Spleen (tissue), 11 donors: ENCODE results near the gene LRRC8B. TPM values are rescaled to one million over a fixed set of nuclear protein-coding genes. Genes with fewer than 3 reads are reported as not detected.

ENCODE experiments used
- DNase-seq: peaks from one replicate; pipeline ENCODE4 v3.0.0-alpha.2; 2020
- H3K27ac ChIP-seq, 8 donors: fragments of 200-600 bp; sonication (generic) in 7 of 8; 1 replicate in 4 of 8; 2 replicates in 4 of 8; pipeline versions ENCODE4 v1.5.0 to v1.8.0; 2016 to 2021; ENCODE audit warnings: inconsistent platforms in 4 of 8, mild to moderate bottlenecking in 4 of 8, moderate library complexity in 1 of 8
- H3K27me3 ChIP-seq, 7 donors: fragments of 200-600 bp; sonication (generic) in 6 of 7; replicated peaks in 1 of 7; 1 replicate in 4 of 7; 2 replicates in 3 of 7; pipeline versions ENCODE4 v1.5.0 to v1.8.0; 2016 to 2021; ENCODE audit warnings: inconsistent platforms in 3 of 7, mild to moderate bottlenecking in 1 of 7
- H3K36me3 ChIP-seq, 6 donors: fragments of 200-600 bp; sonication (generic) in 5 of 6; 1 replicate in 4 of 6; 2 replicates in 2 of 6; pipeline versions ENCODE4 v1.5.0 to v1.8.0; 2016 to 2021; ENCODE audit warnings: inconsistent platforms in 2 of 6
- H3K4me1 ChIP-seq, 6 donors: fragments of 200-600 bp; sonication (generic) in 5 of 6; 1 replicate in 3 of 6; 2 replicates in 3 of 6; pipeline versions ENCODE4 v1.5.0 to v1.8.0; 2016 to 2021; ENCODE audit warnings: inconsistent platforms in 3 of 6
- H3K4me3 ChIP-seq, 8 donors: fragments of 200-600 bp; sonication (generic) in 7 of 8; 1 replicate in 4 of 8; 2 replicates in 4 of 8; pipeline versions ENCODE4 v1.5.0 to v1.8.0; 2016 to 2021; ENCODE audit warnings: inconsistent platforms in 4 of 8, mild to moderate bottlenecking in 4 of 8, moderate library complexity in 2 of 8
- H3K9me3 ChIP-seq, 8 donors: fragments of 200-600 bp; sonication (generic) in 7 of 8; 1 replicate in 4 of 8; 2 replicates in 4 of 8; pipeline versions ENCODE4 v1.5.0 to v1.8.0; 2016 to 2021; ENCODE audit warnings: inconsistent platforms in 4 of 8
- POLR2A ChIP-seq, 3 donors: fragments of 450-650 bp; IDR thresholded peaks; one replicate each; pipeline ENCODE4 v1.5.1; 2017; ENCODE audit warnings: antibody characterized with exemption in 3 of 3, mild to moderate bottlenecking in 1 of 3
- POLR2AphosphoS5 ChIP-seq, 3 donors: sonication (generic); formaldehyde crosslinking; IDR thresholded peaks; one replicate each; pipeline ENCODE4 v1.5.1; 2017; ENCODE audit warnings: antibody characterized with exemption in 3 of 3
- WGBS, 5 donors: extraction: QIAGEN DNeasy Blood & Tissue Kit in 3 of 5; methylation state at CpG; one replicate each; pipeline versions ENCODE4 v1.1.5 to v1.1.7; 2013 to 2018; 5-methylcytosine and 5-hydroxymethylcytosine counted together
- intact Hi-C: fragments of 100-400 bp; cut with DNase I; formaldehyde crosslinking; loops from one replicate; pipeline ENCODE4 v1.15.0; 2023; ENCODE audit warnings: low total_unique reads
- polyA plus RNA-seq, 3 donors: library from polyadenylated mRNA; stranded (reverse); fragments of 200-250 nt; gene quantifications; one replicate each; pipeline ENCODE4 v1.2.1, GENCODE V29; 2013
- total RNA-seq, 7 donors: library from RNA; depleted of rRNA in 3 of 7; stranded (reverse); fragments of >200 nt in 3 of 7; fragmentation: NEBNext Ultra II Directional in 4 of 7; extraction: Animal tissue kit (Norgen Biotek cat#: 25700) in 4 of 7; gene quantifications; one replicate each; pipeline versions ENCODE4 v1.1.0 to v1.2.1, GENCODE V29; 2016 to 2021
- TF ChIP-seq, protein P1 (sequence below), 11 experiments: fragments of 200-600 bp in 7 of 11; fragments of 450-650 bp in 4 of 11; sonication (generic) in 4 of 11; IDR thresholded peaks in 8 of 11; conservative IDR thresholded peaks in 3 of 11; 1 replicate in 7 of 11; 2 replicates in 4 of 11; pipeline versions ENCODE4 v1.4.0 to v1.8.0; 2016 to 2021; ENCODE audit warnings: antibody characterized with exemption in 11 of 11, inconsistent platforms in 4 of 11, mild to moderate bottlenecking in 1 of 11
- donor health status: healthy with polysubstance abuse.
- donor health status: DM: no; HTN: no; CAD: no; lungs with moderate emphysema.
- donor health status: DM: no; HTN: no; CAD: no.
- donor health status: Bipolar disorder and iron deficiency.
- donor health status: healthy.
- donor health status: DM: no; HTN: no; CAD: no.
- donor health status: DM: yes; HTN: yes; CAD: no.

The LRRC8B gene
- total and polyA plus RNA-seq, 10 donors: 1.7 to 22.5 (median 13.1) TPM

- no peak for DNase-seq
- Histone ChIP-seq H3K4me1 (peaks cover 0 to 40% (median 3%) of the 10 kb centered on the region in 6 donors), H3K27ac (no peak overlapping the region), H3K27me3 (no peaks in the 10 kb centered on the region), H3K9me3 (no peaks in the 10 kb centered on the region), H3K36me3 (no peaks in the 10 kb centered on the region), H3K4me3 (no peak overlapping the region)
- TF ChIP-seq, protein P1, sequence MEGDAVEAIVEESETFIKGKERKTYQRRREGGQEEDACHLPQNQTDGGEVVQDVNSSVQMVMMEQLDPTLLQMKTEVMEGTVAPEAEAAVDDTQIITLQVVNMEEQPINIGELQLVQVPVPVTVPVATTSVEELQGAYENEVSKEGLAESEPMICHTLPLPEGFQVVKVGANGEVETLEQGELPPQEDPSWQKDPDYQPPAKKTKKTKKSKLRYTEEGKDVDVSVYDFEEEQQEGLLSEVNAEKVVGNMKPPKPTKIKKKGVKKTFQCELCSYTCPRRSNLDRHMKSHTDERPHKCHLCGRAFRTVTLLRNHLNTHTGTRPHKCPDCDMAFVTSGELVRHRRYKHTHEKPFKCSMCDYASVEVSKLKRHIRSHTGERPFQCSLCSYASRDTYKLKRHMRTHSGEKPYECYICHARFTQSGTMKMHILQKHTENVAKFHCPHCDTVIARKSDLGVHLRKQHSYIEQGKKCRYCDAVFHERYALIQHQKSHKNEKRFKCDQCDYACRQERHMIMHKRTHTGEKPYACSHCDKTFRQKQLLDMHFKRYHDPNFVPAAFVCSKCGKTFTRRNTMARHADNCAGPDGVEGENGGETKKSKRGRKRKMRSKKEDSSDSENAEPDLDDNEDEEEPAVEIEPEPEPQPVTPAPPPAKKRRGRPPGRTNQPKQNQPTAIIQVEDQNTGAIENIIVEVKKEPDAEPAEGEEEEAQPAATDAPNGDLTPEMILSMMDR (IDR thresholded peaks at IDR 0.05 in 8 of 11, conservative IDR thresholded peaks at IDR 0.05 in 3 of 11): no peak
- TF ChIP-seq POLR2AphosphoS5 (IDR thresholded peaks at IDR 0.05): no peak
- no peak for TF ChIP-seq POLR2A (IDR thresholded peaks at IDR 0.05)
- intact Hi-C loops: loop anchor here (5.0 kb wide), 1 partner anchor 118 kb away; no protein-coding TSS in a partner anchor
- 78 to 90% (median 83%) methylated on average over 3 of the region's 3 CpGs for WGBS, 5 donors
Observed at GRCh38 chr1:89600451-89601224, 76.0 kb downstream of the LRRC8B start.

GRCh38 chr1:89602871-89603404 lies 78.3 kb downstream of the LRRC8B start:
- intact Hi-C loops: loop anchor here (5.0 kb wide), 1 partner anchor 121 kb away; no protein-coding TSS in a partner anchor
- H3K36me3 ChIP-seq: no peaks in the 10 kb centered on the region
- H3K4me1 ChIP-seq: peaks cover 5 to 63% (median 14%) of the 10 kb centered on the region in 6 donors
- peak overlapping the region in 3 of 8 donors; percentile 2 to 77 (median 23) for H3K27ac ChIP-seq
- DNase-seq: no peak
- H3K9me3 ChIP-seq: no peaks in the 10 kb centered on the region
- TF ChIP-seq, protein P1 (IDR thresholded peaks at IDR 0.05 in 8 of 11, conservative IDR thresholded peaks at IDR 0.05 in 3 of 11): no peak
- TF ChIP-seq POLR2A (IDR thresholded peaks at IDR 0.05) (no peak), POLR2AphosphoS5 (IDR thresholded peaks at IDR 0.05) (no peak)
- 60 to 78% (median 67%) methylated on average over 6 of the region's 6 CpGs for WGBS, 5 donors
- H3K4me3 ChIP-seq: no peak overlapping the region
- no peaks in the 10 kb centered on the region for H3K27me3 ChIP-seq

- WGBS, 5 donors: 66 to 84% (median 81%) methylated on average over 4 of the region's 4 CpGs
- H3K4me3 ChIP-seq: no peak overlapping the region
- TF ChIP-seq POLR2AphosphoS5 (IDR thresholded peaks at IDR 0.05): no peak
- TF ChIP-seq POLR2A (IDR thresholded peaks at IDR 0.05): no peak
- TF ChIP-seq, protein P1 (IDR thresholded peaks at IDR 0.05 in 8 of 11, conservative IDR thresholded peaks at IDR 0.05 in 3 of 11): no peak
- H3K27me3 ChIP-seq: no peaks in the 10 kb centered on the region
- no peak for DNase-seq
- peaks cover 5 to 66% (median 18%) of the 10 kb centered on the region in 6 donors for H3K4me1 ChIP-seq
- no peaks in the 10 kb centered on the region for H3K9me3 ChIP-seq
- no peaks in the 10 kb centered on the region for H3K36me3 ChIP-seq
- intact Hi-C loops: loop anchor here (5.0 kb wide), 1 partner anchor 122 kb away; no protein-coding TSS in a partner anchor
- peak overlapping the region in 1 of 8 donors; percentile 77 for H3K27ac ChIP-seq
Observed at GRCh38 chr1:89603651-89604413, 79.2 kb downstream of the LRRC8B start.
